ENCODE data around the gene CD7. TPM values are rescaled to one million over a fixed set of nuclear protein-coding genes. Genes with fewer than 3 reads are reported as not detected.

The CD7 gene
- total RNA-seq, 4 donors from 2014 or later: 0.29 to 4.4 (median 1.6) TPM

DNA sequence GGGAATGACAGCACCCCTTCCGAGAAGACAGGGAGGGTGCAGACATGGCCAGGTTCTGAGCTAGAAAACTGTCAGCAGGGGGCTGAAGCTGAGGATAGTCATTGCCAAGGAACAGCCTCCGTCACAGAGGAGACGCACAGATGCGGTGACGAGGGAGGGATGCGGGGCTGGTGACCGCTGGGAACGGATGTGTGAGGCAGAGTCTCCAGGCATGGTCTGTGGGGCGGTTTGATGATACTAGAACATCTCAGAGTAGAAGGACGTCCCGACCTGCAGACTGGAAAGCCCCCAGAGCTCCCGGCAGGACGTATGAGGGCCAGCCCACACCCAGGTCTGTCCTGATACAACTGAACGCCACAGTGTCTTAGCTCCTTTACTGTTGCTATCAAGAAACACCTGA lies 42.1 kb downstream of the CD7 start:
- Histone ChIP-seq H3K36me3 (peaks cover 12% of the 10 kb centered on the region), H3K4me1 (peaks cover 34% of the 10 kb centered on the region)
- DNase-seq (ENCODE audit: low spot score in 2 of 2): no peak

GRCh38 chr17:82274134-82275020 lies 43.0 kb downstream of the CD7 start:
- Histone ChIP-seq H3K27me3 (no peaks in the 10 kb centered on the region), H3K36me3 (peaks cover 12% of the 10 kb centered on the region), H3K4me3 (peak overlapping the region; percentile 94), H3K4me1 (peaks cover 43% of the 10 kb centered on the region), H3K27ac (no peak overlapping the region), H3K9me3 (no peaks in the 10 kb centered on the region)
- no peak for DNase-seq (ENCODE audit: low spot score in 2 of 2)
- no peak for TF ChIP-seq POLR2AphosphoS5 (IDR thresholded peaks at IDR 0.05)
- no peak for TF ChIP-seq EP300 (IDR thresholded peaks at IDR 0.05)
- no peak for TF ChIP-seq POLR2A (IDR thresholded peaks at IDR 0.05)
- TF ChIP-seq CTCF (IDR thresholded peaks at IDR 0.05): no peak
- 69% methylated on average over 22 of the region's 27 CpGs for WGBS

More for the DNA sequence above, 42.1 kb downstream of the CD7 start:
- Histone ChIP-seq H3K27me3 (no peaks in the 10 kb centered on the region), H3K4me3 (no peak overlapping the region), H3K9me3 (no peaks in the 10 kb centered on the region), H3K27ac (no peak overlapping the region)
- no peak for TF ChIP-seq POLR2A (IDR thresholded peaks at IDR 0.05)
- TF ChIP-seq EP300 (IDR thresholded peaks at IDR 0.05): no peak
- TF ChIP-seq POLR2AphosphoS5 (IDR thresholded peaks at IDR 0.05): no peak
- no peak for TF ChIP-seq CTCF (IDR thresholded peaks at IDR 0.05)
- WGBS: 92% methylated on average over 14 of the region's 14 CpGs

GRCh38 chr17:82273327-82274133 lies 43.9 kb downstream of the CD7 start, which contains the start of gene CSNK1D:
CSNK1D (minus strand) TSS chr17:82273700; CDS start chr17:82273381, 319 bp downstream.
- WGBS: 4% methylated on average over 45 of the region's 80 CpGs
- peak; percentile 95 to 96 for DNase-seq (ENCODE audit: low spot score in 2 of 2)
- Histone ChIP-seq H3K9me3 (no peaks in the 10 kb centered on the region), H3K27ac (peak within 1 kb of the TSS; percentile 99), H3K36me3 (peaks cover 13% of the 10 kb centered on the region), H3K4me1 (peaks cover 51% of the 10 kb centered on the region), H3K27me3 (no peaks in the 10 kb centered on the region), H3K4me3 (peak within 1 kb of the TSS; percentile 94)
- TF ChIP-seq CTCF (IDR thresholded peaks at IDR 0.05) (no peak), POLR2A (IDR thresholded peaks at IDR 0.05) (peak in 1 of 2 donors; percentile 86), POLR2AphosphoS5 (IDR thresholded peaks at IDR 0.05) (peak in 2 of 3 donors; percentile 94 to 98)

DNA sequence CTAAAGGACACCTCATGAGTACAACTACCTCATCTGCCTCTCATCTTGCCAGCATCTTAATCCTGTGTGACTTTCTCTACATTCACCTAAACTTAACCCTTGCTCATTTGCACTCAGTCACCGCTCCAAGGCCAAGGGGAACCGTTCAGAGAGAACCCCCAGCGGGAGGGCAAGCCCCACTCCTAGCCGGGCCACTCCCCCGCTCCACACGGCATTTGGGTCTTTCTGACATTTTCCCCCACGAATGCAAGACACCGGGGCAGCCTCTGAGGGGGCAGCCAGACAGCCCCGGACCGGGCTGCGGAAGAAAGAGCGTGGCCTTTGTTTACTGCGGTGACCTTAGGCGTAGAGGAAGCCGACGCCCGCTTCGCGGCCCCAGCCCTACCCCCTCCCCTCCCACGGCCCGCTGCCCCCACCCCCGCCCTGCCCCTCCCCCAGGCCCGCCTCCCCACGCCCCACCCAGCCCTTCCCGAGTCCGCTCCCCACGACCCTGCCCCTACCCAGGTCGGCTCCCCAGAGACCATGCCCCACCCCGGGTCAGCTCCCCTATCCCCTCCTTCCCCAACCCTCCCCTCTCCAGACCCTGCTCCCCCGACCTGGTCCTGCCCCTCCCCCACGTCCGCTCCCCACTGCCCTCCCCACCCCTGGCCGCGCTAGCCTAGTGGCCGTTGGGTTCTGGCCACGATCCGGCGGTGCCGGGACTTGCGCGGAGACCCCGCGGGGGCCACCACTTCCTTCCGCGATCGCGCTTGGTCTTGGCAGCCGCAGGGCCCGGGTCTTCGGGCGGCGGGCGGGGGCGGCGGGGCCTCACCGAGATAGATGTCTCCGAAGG lies 44.7 kb downstream of the CD7 start:
- peaks cover 59% of the 10 kb centered on the region for H3K4me1 ChIP-seq
- peaks cover 19% of the 10 kb centered on the region for H3K36me3 ChIP-seq

More for the DNA sequence above, 44.7 kb downstream of the CD7 start:
- Histone ChIP-seq H3K9me3 (no peaks in the 10 kb centered on the region), H3K27ac (peak overlapping the region; percentile 99), H3K27me3 (no peaks in the 10 kb centered on the region), H3K4me3 (peak overlapping the region; percentile 94)
- TF ChIP-seq POLR2A (IDR thresholded peaks at IDR 0.05) (no peak), CTCF (IDR thresholded peaks at IDR 0.05) (no peak), POLR2AphosphoS5 (IDR thresholded peaks at IDR 0.05) (no peak), EP300 (IDR thresholded peaks at IDR 0.05) (no peak)
- WGBS: 1% methylated on average over 31 of the region's 57 CpGs
- peak in 1 of 2 donors; percentile 81 for DNase-seq (ENCODE audit: low spot score in 2 of 2)
